Endothelial cell (in vitro differentiated cells): ENCODE measurements around the gene INPP4A. TPM values are rescaled to one million over a fixed set of nuclear protein-coding genes. Genes with fewer than 3 reads are reported as not detected.

Source experiments
- DNase-seq: peaks from one replicate; pipeline ENCODE4 v3.0.0; 2021; ENCODE audit warnings: low spot score
- H3K27ac Mint-ChIP-seq: one replicate; pipeline ENCODE4 v1.8.0; 2021; ENCODE audit warnings: mixed read lengths, inconsistent platforms; ENCODE audit not compliant: unreplicated experiment
- H3K27me3 Mint-ChIP-seq: one replicate; pipeline ENCODE4 v1.8.0; 2021; ENCODE audit warnings: mild to moderate bottlenecking, moderate library complexity, mixed read lengths, inconsistent platforms; ENCODE audit not compliant: unreplicated experiment
- H3K36me3 Mint-ChIP-seq: one replicate; pipeline ENCODE4 v1.8.0; 2021; ENCODE audit warnings: mild to moderate bottlenecking, low read depth, mixed read lengths, inconsistent platforms; ENCODE audit not compliant: unreplicated experiment
- H3K4me1 Mint-ChIP-seq: one replicate; pipeline ENCODE4 v1.8.0; 2021; ENCODE audit warnings: mild to moderate bottlenecking, mixed read lengths, inconsistent platforms; ENCODE audit not compliant: unreplicated experiment
- H3K4me3 Mint-ChIP-seq: one replicate; pipeline ENCODE4 v1.8.0; 2021; ENCODE audit warnings: mild to moderate bottlenecking, mixed read lengths, inconsistent platforms; ENCODE audit not compliant: unreplicated experiment
- H3K9me3 Mint-ChIP-seq: one replicate; pipeline ENCODE4 v1.8.0; 2021; ENCODE audit warnings: mixed read lengths, inconsistent platforms; ENCODE audit not compliant: unreplicated experiment
- CTCF ChIP-seq: fragments of 200-600 bp; sonication (generic); IDR thresholded peaks from one replicate; pipeline ENCODE4 v1.5.0; 2021; ENCODE audit warnings: antibody characterized with exemption; ENCODE audit not compliant: unreplicated experiment
- total RNA-seq: library from RNA; stranded (reverse); fragmentation: NEBNext Ultra II Directional; extraction: Animal tissue kit (Norgen Biotek cat#: 25700); gene quantifications from one replicate; pipeline ENCODE4 v1.2.1, GENCODE V29; 2021; ENCODE audit not compliant: unreplicated experiment

The INPP4A gene
- total RNA-seq, 1 donor from 2014 or later: 26.8 TPM

- DNase-seq: no peak
- no peak for TF ChIP-seq CTCF
- Mint-ChIP-seq H3K4me1 (peaks cover 8% of the 10 kb centered on the region), H3K36me3 (peaks cover 32% of the 10 kb centered on the region), H3K4me3 (no peak overlapping the region), H3K27me3 (no peaks in the 10 kb centered on the region), H3K27ac (no peak overlapping the region), H3K9me3 (no peaks in the 10 kb centered on the region)
Measured at GRCh38 chr2:98539056-98539735, 94.5 kb downstream of the INPP4A start.

GRCh38 chr2:98540536-98540935 lies 95.9 kb downstream of the INPP4A start:
- Mint-ChIP-seq H3K4me3 (no peak overlapping the region), H3K9me3 (no peaks in the 10 kb centered on the region), H3K4me1 (peaks cover 8% of the 10 kb centered on the region), H3K27ac (no peak overlapping the region), H3K27me3 (no peaks in the 10 kb centered on the region), H3K36me3 (peaks cover 29% of the 10 kb centered on the region)
- no peak for DNase-seq
- TF ChIP-seq CTCF: no peak

GRCh38 chr2:98541489-98541888 lies 96.8 kb downstream of the INPP4A start:
- Mint-ChIP-seq H3K4me1 (peaks cover 6% of the 10 kb centered on the region), H3K36me3 (peaks cover 31% of the 10 kb centered on the region), H3K9me3 (no peaks in the 10 kb centered on the region), H3K4me3 (no peak overlapping the region), H3K27me3 (no peaks in the 10 kb centered on the region), H3K27ac (no peak overlapping the region)
- no peak for DNase-seq
- TF ChIP-seq CTCF: no peak

- TF ChIP-seq CTCF: no peak
- Mint-ChIP-seq H3K27ac (no peak overlapping the region), H3K36me3 (peaks cover 31% of the 10 kb centered on the region), H3K4me3 (no peak overlapping the region), H3K4me1 (peaks cover 5% of the 10 kb centered on the region), H3K27me3 (peaks cover under 1% of the 10 kb centered on the region), H3K9me3 (no peaks in the 10 kb centered on the region)
- DNase-seq: no peak
Measured at GRCh38 chr2:98541906-98542305, 97.2 kb downstream of the INPP4A start.

GRCh38 chr2:98543214-98543613 lies 98.6 kb downstream of the INPP4A start:
- DNase-seq: no peak

More at GRCh38 chr2:98543214-98543613, 98.6 kb downstream of the INPP4A start:
- Mint-ChIP-seq H3K4me1 (peaks cover 15% of the 10 kb centered on the region), H3K27me3 (peaks cover 1% of the 10 kb centered on the region), H3K36me3 (peaks cover 36% of the 10 kb centered on the region), H3K4me3 (no peak overlapping the region), H3K9me3 (no peaks in the 10 kb centered on the region), H3K27ac (no peak overlapping the region)
- TF ChIP-seq CTCF: no peak
